BJ (cell line): ENCODE results near the gene WDCP. TPM values are rescaled to one million over a fixed set of nuclear protein-coding genes. Genes with fewer than 3 reads are reported as not detected.
"Not testable (repeated sequence)": the region's sequence is repeated elsewhere in the genome, so short reads cannot be mapped to it uniquely, and the experiment has no call there.

Experiments
- CTCF ChIA-PET: fragments of 350-600 bp; formaldehyde crosslinking; extraction: SDS; loops from one replicate; lab custom pipeline; 2021; ENCODE audit warnings: antibody characterized with exemption, inconsistent platforms; lab: Yijun Ruan, JAX
- POLR2A ChIA-PET: fragments of 300-600 bp; sonication (Branson Sonifier 250); formaldehyde crosslinking; extraction: SDS; loops from one replicate; lab custom pipeline; 2021; ENCODE audit warnings: antibody characterized with exemption; lab: Charles Lee
- DNase-seq: peaks from one replicate; pipeline ENCODE4 v3.0.0-alpha.2; 2011; ENCODE audit warnings: low read depth
- H3K27me3 ChIP-seq: 2 replicates; pipeline ENCODE4 v1.6.0; 2011; ENCODE audit warnings: low read length; ENCODE audit not compliant: control insufficient read depth, insufficient read depth
- H3K36me3 ChIP-seq: 2 replicates; pipeline ENCODE4 v1.5.1; 2011; ENCODE audit warnings: low read length; ENCODE audit not compliant: control insufficient read depth, insufficient read depth
- H3K4me3 ChIP-seq: 2 replicates; pipeline ENCODE4 v1.5.1; 2011; ENCODE audit warnings: low read depth, mild to moderate bottlenecking, control low read depth, low read length
- polyA minus RNA-seq: library from RNA; depleted of rRNA, polyadenylated mRNA; stranded (reverse); fragments of >200 nt; gene quantifications from 2 replicates; pipeline ENCODE4 v1.2.3, GENCODE V29; 2011; rRNA and poly(A)+ RNA removed
- polyA plus RNA-seq: library from polyadenylated mRNA; depleted of rRNA; stranded (reverse); fragments of >200 nt; gene quantifications from 2 replicates; pipeline ENCODE4 v1.2.3, GENCODE V29; 2011; rRNA removed
- TF ChIP-seq, protein P1 (sequence below): IDR thresholded peaks from 2 replicates; pipeline ENCODE4 v1.5.1; 2011; ENCODE audit warnings: low read depth, mild to moderate bottlenecking, control low read depth, inconsistent platforms, low read length, moderate library complexity; ENCODE audit not compliant: insufficient read depth

Gene WDCP, protein sequence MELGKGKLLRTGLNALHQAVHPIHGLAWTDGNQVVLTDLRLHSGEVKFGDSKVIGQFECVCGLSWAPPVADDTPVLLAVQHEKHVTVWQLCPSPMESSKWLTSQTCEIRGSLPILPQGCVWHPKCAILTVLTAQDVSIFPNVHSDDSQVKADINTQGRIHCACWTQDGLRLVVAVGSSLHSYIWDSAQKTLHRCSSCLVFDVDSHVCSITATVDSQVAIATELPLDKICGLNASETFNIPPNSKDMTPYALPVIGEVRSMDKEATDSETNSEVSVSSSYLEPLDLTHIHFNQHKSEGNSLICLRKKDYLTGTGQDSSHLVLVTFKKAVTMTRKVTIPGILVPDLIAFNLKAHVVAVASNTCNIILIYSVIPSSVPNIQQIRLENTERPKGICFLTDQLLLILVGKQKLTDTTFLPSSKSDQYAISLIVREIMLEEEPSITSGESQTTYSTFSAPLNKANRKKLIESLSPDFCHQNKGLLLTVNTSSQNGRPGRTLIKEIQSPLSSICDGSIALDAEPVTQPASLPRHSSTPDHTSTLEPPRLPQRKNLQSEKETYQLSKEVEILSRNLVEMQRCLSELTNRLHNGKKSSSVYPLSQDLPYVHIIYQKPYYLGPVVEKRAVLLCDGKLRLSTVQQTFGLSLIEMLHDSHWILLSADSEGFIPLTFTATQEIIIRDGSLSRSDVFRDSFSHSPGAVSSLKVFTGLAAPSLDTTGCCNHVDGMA
- 10.9 and 12.8 TPM in 2 replicates for polyA plus RNA-seq
- polyA minus RNA-seq: 9.3 and 16.9 TPM in 2 replicates

DNA sequence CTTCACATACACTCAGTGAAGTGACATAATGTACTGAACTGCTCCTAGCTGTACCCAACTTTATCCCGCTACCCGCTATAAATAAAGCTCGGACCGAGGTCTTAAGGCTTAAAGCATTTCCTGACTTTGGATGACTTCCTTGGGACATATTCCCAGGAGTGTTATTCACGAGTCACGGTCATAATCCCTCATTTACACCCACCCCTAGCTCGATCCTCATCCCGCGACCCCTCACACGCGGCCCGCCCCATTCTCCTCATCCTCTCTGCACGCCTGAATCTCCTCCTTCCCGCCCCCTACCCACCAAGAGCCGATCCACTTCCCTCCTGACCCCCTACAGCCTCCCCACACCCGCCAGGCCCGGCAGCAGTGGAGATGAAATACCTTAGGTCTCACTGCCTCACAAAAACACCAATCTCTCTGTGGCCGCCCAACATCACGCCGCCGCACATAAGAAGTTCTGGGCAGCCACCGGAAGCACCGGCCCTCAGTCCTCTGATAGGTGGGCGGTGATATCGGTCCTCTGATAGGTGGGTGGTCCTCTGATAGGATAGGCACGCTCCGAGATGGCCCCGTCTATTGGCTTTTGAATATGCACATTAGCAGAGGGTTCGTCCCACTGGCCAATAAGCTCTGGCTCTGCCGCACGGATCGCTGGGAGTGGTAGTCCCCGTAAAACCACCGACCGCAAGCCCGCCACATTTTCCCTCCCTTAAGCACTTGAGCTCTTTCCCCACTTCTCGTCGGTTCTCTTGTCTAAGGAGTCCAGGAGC, at the start of gene WDCP:
Gene WDCP (minus strand): TSS at position 462 of the 773 bp plus-strand sequence. CDS start 7,897 bp downstream, outside the sequence.
- H3K27me3 ChIP-seq: no peaks in the 10 kb centered on the region
- TF ChIP-seq, protein P1, sequence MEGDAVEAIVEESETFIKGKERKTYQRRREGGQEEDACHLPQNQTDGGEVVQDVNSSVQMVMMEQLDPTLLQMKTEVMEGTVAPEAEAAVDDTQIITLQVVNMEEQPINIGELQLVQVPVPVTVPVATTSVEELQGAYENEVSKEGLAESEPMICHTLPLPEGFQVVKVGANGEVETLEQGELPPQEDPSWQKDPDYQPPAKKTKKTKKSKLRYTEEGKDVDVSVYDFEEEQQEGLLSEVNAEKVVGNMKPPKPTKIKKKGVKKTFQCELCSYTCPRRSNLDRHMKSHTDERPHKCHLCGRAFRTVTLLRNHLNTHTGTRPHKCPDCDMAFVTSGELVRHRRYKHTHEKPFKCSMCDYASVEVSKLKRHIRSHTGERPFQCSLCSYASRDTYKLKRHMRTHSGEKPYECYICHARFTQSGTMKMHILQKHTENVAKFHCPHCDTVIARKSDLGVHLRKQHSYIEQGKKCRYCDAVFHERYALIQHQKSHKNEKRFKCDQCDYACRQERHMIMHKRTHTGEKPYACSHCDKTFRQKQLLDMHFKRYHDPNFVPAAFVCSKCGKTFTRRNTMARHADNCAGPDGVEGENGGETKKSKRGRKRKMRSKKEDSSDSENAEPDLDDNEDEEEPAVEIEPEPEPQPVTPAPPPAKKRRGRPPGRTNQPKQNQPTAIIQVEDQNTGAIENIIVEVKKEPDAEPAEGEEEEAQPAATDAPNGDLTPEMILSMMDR: no peak
- DNase-seq: peak; percentile 97
- ChIA-PET POLR2A (interaction anchor here (0.5 to 1.0 kb wide), 2 partner anchors 120 to 407 kb away, joined by 3 to 4 read pairs; partner anchors contain the start of gene ATAD2B), CTCF (interaction anchor here (0.9 to 1.1 kb wide), 3 partner anchors 12 to 18 kb away, joined by 3 to 4 read pairs (median 3); no protein-coding TSS in a partner anchor)
- H3K36me3 ChIP-seq: no peaks in the 10 kb centered on the region
- H3K4me3 ChIP-seq: peak within 1 kb of the TSS; percentile 81

DNA sequence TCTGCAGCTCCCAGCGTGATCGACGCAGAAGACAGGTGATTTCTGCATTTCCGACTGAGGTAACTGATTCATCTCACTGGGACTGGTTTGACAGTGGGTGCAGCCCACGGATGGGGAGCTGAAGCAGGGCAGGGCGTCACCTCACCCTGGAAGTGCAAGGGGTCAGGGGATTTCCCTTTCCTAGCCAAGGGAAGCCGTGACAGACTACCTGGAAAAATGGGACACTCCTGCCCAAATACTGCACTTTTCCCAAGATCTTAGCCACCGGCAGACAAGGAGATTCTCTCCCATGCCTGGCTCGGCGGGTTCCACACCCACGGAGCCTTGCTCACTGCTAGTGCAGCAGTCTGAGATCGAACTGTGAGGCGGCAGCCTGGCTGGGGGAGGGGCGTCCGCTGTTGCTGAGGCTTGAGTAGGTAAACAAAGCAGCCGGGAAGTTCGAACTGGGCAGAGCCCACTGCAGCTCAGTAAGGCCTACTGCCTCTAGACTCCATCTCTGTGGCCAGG, 48.0 kb upstream of the WDCP start:
- CTCF ChIA-PET, H3K36me3 ChIP-seq, POLR2A ChIA-PET, H3K27me3 ChIP-seq, H3K4me3 ChIP-seq, DNase-seq: not testable (repeated sequence)

DNA sequence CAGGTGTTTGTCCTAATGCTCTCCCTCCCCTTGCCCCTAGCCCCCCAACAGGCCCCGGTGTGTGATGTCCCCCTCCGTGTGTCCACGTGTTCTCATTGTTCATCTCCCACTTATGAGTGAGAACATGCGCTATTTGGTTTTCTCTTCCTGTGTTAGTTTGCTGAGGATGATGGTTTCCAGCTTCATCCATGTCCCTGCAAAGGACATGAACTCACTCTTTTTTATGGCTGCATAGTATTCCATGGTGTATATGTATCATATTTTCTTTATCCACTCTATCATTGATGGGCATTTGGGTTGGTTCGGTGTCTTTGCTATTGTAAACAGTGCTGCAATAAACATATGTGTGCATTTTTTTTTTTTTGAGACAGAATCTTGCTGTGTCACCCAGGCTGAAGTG, 46.1 kb upstream of the WDCP start:
- H3K27me3 ChIP-seq, H3K4me3 ChIP-seq, POLR2A ChIA-PET, DNase-seq, H3K36me3 ChIP-seq: not testable (repeated sequence)
- CTCF ChIA-PET: interaction anchor here (1.4 kb wide), 1 partner anchor 9 kb away, joined by 6 read pairs; no protein-coding TSS in a partner anchor

DNA sequence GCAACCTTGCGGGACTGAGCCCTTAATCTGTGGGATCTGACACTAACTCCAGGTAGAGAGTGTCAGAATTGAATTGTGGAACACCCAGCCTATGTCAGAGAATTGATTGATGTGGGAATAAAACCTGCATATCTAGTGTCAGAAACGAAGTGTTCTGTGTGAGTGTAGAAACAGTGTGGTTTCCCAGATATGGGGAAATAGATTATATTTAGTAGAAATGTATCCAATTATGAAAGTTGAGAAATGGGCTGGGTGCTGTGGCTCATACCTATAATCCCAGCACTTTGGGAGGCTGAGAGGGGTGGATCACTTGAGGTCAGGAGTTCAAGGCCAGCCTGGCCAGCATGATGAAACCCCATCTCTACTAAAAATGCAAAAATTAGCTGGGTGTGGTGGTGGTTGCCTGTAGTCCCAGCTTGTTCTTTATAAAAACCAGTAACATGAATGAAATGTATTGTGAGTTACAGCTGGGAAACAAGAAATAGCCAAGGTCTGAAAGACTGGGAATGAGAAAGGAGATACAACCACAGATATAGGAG, 41.7 kb upstream of the WDCP start:
- DNase-seq: no peak
- CTCF ChIA-PET: interaction anchor here (1.6 kb wide), 1 partner anchor 162 kb away, joined by 4 read pairs; the partner anchor contains the start of gene ATAD2B
- POLR2A ChIA-PET: no interaction called here

DNA sequence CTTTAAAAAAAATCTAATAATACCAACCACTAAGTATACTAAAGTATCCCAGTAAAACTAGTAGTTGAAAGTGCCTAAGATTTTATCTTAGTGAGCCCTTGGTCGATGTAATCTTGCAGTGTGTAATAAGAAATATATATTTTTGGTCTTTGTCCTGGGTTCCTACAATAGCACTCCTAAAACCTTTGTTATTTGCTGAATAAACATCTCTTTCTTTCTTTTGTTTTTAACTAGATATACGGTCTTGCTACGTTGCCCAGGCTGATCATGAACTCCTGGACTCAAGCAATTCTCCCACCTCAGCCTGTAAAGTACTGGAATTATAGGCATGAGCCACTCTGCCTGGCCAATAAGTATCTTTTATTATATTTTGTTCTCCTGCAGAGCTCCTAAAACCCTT, 39.8 kb upstream of the WDCP start:
- ChIA-PET CTCF (no interaction called here), POLR2A (no interaction called here)
- TF ChIP-seq, protein P1: no peak
- H3K36me3 ChIP-seq: peaks cover 7% of the 10 kb centered on the region
- no peak overlapping the region for H3K4me3 ChIP-seq
- no peaks in the 10 kb centered on the region for H3K27me3 ChIP-seq
- DNase-seq: no peak

More for the DNA sequence above, 41.7 kb upstream of the WDCP start:
- no peaks in the 10 kb centered on the region for H3K36me3 ChIP-seq
- TF ChIP-seq, protein P1: no peak
- H3K4me3 ChIP-seq: no peak overlapping the region
- no peaks in the 10 kb centered on the region for H3K27me3 ChIP-seq
